NOMO-1 treated with DMSO at 0.1 percent for 48 hours (cell line): Measurements from ENCODE around the gene TMEM203.
"Not testable (repeated sequence)": the region's sequence is repeated elsewhere in the genome, so short reads cannot be mapped to it uniquely, and the experiment has no call there.

ENCODE experiments used
- DNase-seq: peaks from one replicate; lab custom pipeline; 2025; ENCODE audit not compliant: unreplicated experiment; lab: John Stamatoyannopoulos, UW

TMEM203 gene

GRCh38 chr9:137242269-137243203, 37.1 kb upstream of the TMEM203 start:
- DNase-seq, result no peak

GRCh38 chr9:137241490-137242268, 36.2 kb upstream of the TMEM203 start:
- DNase-seq, result peak; percentile 48

- DNase-seq, result peak; percentile 100
Observed at GRCh38 chr9:137240841-137241489, 35.5 kb upstream of the TMEM203 start, which contains the start of gene TUBB4B. Gene TUBB4B, plus strand, starts transcription at chr9:137241287. Its CDS starts 74 bp downstream, at chr9:137241361.

DNA sequence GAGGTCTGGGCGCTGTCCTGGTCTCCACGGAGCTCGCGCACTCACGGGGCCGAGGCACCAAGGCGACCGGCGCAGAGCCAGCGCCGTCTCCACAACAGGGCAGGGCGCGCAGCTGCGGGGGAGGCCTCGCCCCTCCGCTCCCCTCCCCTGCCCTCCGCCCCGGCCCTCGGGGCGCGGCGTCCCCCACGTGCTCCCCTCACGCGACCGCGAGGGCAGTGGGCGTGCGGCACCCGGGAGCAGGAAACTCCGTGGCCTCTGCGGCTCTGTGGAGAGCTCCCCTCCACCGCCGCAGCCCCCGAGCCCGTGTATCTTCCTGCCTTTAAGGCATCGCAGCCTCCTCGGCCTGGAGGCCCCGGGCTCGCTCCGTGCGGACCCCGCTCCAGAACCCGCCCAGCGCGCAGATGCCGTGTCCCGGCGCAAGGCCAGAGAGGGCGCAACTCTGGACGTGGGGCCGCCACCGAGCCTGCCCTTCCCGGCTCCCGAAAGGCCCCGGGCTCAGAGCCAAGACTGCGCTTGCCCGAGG, 34.9 kb upstream of the TMEM203 start:
- DNase-seq, result peak; percentile 81

GRCh38 chr9:137239541-137240200, 34.2 kb upstream of the TMEM203 start:
- DNase-seq, result not testable (repeated sequence)

DNA sequence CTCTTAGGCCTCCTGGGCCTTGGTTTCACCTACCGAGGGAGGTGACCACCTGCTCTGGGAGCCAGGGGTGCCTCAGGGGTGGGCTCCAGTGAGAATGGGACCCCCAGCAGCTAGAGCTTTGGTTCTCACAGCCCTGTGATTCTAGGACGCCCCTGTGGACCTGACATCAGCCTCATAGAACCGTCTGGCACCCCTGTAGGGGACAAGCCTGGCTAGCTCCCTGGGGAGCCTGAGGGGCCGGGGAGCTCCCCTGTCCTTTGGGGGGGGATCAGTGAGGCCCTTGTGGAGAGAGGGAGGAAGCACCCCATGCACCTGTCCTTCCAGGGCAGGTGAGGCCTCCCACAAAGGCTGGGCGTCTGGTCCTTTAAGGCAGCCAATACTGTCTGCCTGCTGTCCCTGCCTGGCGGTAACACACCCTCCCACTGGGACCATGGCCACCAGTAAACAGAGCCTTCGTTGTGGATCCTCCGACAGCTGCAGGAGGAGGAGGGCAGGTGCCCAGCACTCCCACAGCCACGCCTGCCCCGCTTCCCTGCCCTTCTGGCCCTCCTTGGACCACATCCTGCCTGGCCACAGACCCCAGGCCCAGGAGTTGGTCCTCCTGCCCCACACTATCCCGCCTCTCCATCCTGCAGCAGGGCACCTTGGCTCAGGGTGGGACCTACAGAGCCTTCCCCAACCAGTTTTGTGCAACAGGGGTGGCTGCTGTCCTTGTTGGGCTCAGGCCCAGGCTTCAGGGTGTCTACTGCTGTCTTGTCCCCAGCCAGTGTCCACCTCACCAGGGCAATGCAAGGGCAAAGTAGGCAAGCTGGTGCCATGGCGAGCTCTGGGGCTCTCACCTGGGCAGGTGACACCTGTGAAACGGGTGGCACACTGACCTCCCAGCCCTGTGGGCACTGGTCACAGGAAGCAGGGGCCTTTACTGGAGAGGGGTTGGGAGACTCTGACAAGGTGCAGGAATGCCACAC, 32.6 kb upstream of the TMEM203 start:
- DNase-seq, result no peak

DNA sequence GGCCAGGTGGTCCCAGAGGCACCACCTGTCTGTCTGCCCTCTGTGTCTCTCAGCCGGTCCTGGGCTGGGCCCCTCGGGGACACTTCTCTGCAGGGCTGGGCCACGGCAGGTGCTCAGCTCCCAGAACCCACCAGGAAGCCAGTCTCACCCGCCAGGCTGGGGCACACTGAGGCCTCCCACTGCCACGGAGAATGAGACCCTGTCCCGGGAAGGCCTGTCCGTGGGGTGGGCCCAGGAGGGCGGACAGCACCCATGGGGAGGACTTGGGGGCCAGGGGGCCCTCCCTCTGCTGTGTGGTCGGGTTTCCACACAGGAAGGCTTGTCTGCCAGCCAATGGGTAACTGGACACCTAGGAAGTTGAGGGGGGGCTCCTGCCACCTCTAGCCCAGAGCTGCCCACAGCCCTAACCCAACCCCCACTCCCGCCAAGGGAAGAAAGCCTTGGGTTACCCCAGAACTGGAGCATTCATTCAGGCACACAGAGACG, 31.5 kb upstream of the TMEM203 start:
- DNase-seq, result no peak

GRCh38 chr9:137236238-137236935, 30.9 kb upstream of the TMEM203 start:
- peak; percentile 91 for DNase-seq

GRCh38 chr9:137235424-137236237, 30.2 kb upstream of the TMEM203 start:
- no peak for DNase-seq

DNA sequence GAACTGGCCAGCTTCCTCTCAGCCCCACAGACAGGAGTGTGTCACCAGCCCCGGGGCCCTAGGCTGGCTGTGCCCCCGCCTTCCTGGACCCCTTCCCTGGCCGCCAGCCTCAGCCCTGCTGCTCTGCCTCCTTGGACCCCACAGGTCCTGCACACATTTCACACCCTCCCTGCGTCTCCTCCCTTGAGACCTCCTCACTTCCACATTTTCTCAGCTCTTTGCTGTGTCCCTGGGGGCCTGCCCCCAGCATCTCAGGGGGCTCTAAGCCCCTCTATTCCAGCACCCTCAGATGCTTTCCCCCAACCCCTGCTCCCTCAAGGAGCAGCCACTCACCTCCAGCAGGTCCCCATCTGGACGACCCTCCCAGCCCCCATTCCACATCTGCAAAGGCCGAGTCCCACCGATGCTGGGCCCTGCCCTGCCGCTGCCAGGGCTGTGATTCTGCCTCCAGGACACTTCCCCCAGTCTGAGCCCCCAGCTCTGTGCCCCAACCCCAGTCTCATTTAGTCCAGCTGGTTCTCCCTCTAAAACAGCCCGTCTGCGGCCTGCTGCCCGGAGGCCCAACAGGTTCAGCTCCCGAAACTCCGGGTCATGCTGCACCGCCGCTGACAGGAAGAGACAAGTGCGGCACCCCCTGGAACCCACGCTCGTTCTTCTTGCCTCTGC, 29.4 kb upstream of the TMEM203 start:
- DNase-seq, result no peak

- DNase-seq, result no peak
Observed at GRCh38 chr9:137234055-137234697, 28.7 kb upstream of the TMEM203 start.

- no peak for DNase-seq
Observed at GRCh38 chr9:137233143-137233980, 27.9 kb upstream of the TMEM203 start.

DNA sequence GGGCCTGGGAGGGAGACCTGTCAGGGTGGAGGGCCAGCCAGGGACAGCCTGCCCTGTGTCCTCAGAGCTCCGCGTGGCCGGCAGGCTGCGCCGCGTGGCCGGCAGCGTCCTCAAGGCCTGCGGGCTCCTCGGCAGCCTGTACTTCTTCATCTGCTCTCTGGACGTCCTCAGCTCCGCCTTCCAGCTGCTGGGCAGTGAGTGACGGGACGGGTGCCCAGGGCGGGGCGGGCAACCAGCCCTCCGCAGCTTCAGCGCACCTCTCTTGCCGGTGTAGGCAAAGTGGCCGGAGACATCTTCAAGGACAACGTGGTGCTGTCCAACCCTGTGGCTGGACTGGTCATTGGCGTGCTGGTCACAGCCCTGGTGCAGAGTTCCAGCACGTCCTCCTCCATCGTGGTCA, 27.1 kb upstream of the TMEM203 start:
- no peak for DNase-seq

- DNase-seq, result no peak
Observed at GRCh38 chr9:137232101-137232500, 26.7 kb upstream of the TMEM203 start.

DNA sequence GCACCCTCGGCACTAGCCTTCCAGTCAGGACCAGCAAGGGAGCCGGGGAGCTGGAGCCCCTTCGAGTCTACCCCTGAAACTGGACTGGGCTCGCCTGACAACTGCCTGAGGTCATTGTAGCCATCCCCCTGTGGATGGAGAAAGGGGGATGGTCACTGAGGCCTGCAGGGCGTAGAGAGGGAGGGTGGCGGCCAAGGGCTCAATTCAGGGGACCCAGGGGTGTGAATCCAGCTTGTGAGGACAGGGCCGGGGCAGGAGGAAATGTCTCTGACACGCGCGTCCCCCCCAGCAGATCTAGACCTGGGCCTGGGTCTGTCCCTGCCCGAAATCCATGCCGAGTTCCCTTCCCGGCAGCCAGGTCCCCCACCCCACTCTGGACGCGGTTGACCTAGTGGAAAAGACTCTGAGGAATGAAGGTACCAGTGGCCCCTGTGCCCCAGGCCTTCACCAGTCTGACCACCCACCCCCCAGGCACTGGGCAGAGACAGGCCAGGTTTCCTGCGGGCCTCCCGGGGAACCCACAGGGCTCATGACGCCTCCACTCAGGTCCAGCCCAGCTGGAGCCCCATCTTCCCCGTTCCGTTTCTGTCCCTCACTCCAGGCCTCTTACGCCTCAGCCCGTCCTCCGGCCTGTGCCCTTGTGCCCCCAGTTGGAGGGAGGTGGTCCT, 26.1 kb upstream of the TMEM203 start:
- no peak for DNase-seq
